Midbrain (tissue), 1 donor: ENCODE data around the gene TCERG1L.
"Not testable (repeated sequence)": the region's sequence is repeated elsewhere in the genome, so short reads cannot be mapped to it uniquely, and the experiment has no call there.

Experiments used
- DNase-seq: peaks from one replicate; lab custom pipeline; 2025; lab: John Stamatoyannopoulos, UW

TCERG1L gene

GRCh38 chr10:131249238-131249954 lies 62.1 kb downstream of the TCERG1L start:
- no peak for DNase-seq

DNA sequence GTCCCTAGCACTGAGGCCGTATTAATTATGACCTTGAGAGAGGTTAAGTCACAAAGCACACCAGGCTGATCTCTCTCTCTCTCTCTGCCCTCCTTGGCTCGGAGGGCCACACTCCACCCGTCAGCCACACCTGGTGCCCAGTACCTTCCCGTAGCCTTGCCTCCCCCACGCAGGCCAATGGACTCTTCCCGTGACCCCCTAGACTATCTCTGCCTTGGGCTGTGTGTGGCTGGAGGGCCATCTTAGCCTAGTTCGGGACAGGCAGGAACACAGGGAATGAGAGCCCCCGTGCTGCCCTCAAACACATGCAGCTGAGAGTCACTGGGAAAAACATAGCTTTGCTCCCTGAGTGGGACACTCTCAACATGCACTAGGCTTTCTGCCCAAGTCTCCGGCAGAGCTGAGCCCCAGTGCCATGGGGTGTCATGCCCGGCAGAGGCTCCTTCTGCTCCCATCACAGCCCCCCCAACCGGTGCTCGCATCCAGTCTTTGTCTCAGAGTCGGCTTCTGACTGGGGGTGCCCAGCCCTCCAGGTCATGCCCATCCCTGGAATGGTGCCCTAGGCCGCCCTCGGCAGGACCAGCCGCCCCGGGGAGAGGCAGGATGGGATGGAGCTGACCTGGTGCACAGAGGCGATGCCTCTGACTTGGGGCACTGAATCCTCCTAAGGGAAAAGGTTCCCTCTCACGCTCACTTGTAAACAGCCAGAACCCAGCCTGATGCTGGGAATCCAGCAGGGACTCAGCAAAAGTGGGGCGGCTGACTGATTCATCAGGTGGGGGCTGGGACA lies 63.0 kb downstream of the TCERG1L start:
- no peak for DNase-seq

DNA sequence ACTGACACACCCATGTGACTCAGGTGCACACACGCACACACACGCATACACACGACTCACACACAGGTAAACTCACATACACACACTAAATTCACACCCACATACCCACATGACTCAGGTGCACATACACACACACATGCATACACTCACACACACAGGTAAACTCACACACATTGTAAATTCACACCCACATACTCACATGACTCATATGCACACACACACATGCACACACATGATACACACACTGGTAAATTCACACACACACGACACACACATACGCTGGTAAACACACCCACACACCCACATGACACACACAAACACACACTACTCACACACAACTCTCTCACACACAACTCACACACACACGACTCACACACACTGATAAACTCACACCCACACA lies 63.6 kb downstream of the TCERG1L start:
- DNase-seq: no peak

DNA sequence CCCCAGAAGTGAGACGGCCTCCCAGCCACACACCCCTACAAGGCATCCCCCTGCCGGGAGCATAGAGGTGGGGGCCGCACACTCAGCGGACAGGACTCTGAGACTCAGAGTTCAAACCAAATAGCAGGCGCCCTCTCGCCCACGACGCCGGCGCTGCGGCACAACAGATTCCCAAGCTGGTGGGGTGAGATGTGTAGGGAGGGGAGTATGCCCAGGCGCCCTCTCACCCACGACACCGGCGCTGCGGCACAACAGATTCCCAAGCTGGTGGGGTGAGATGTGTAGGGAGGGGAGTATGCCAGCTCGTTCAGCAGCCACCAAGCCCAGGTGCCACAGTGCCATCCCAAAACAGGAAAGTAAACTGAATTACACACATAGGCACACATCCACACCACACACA lies 64.7 kb downstream of the TCERG1L start:
- no peak for DNase-seq

DNA sequence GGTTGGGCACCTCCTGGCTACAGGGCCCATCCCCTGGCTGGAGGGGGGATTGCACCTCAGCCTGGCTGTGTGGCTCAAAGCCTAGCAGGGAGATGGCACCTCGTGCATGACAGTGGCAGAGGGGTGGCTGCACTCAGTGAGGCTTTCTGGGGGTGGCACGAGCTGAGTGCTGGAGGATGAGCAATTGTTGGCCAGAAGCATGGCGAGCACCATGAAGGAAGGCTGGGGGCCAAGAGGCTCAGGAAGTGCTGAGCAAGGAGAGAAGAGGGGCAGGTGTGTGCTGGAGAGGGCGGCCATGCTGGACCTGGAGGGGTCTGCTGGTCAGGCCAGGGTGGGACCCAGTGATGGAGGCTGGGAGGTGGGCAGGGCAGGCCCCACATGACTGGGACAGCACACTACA lies 65.4 kb downstream of the TCERG1L start:
- no peak for DNase-seq

DNA sequence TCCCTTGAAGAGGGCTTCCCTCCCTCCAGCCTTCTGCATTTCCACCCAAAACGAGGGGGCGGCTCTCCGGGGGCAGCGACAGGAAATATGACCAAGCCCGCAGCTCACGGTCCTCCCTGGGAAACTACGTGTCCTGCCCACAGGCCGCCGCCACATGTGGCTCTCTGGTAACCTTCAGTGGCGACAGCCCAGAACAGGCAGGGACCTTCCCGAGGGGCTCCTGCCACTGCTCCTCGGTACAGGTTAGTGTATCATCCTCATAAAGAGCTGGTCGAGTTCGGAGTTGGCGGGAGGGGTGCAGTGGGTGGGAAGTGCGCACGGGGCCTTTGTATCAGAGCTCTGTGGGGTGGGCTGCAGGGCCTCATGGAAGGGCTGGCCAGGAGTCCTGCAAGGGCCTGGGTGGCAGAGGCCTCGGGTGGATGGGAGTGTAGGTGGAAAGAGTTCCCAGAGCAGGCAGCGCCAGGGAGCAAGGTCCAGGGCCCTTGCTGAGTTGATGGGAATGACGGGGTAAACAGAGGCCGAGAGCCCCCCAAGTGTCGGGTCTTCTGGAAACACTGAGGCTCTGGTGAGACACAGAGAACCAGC lies 66.0 kb downstream of the TCERG1L start:
- DNase-seq: no peak

DNA sequence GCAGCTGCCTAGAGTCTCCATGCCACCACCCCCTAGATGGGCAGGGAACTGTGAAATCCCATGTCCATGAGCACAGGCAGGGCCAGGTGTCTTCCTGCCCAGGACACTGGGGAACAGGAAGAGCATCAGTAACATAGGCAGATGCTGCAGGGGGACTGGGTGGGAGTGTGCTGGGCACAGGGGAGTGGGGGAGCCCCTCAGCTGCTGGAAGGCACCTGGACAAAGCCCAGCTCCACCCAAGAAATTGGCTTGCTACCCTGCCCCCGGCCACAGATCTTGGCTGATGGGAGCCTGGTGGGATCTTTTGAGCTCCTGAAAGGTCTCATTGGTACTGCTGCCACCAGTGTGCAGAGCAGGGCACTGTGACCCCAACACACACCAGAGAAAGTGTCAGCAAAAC lies 66.7 kb downstream of the TCERG1L start:
- DNase-seq: no peak

- no peak for DNase-seq
Measured at GRCh38 chr10:131243076-131243475, 68.4 kb downstream of the TCERG1L start.

DNA sequence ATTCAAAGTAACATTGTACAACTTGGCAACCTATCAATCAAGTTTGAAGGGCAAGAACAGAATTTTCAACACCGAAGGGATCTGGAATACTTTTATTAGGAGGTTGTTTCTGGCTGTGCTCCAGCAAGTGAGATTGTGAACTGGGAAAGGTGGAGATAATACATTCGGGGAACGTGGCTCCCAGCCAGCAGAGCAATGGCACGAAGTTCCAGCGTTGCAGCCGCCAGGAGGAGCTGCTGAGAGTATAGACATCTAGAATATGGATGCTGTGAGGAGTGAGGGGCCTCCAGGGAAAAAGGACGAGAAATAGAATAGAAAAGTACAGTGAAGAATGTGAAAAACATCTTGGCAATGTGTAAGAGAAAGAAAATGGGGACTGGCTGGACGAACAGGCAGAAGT lies 69.5 kb downstream of the TCERG1L start:
- DNase-seq: no peak

GRCh38 chr10:131240691-131241090 lies 70.8 kb downstream of the TCERG1L start:
- no peak for DNase-seq

- DNase-seq: no peak
Measured at GRCh38 chr10:131239926-131240325, 71.6 kb downstream of the TCERG1L start.

GRCh38 chr10:131239450-131239849 lies 72.1 kb downstream of the TCERG1L start:
- no peak for DNase-seq

DNA sequence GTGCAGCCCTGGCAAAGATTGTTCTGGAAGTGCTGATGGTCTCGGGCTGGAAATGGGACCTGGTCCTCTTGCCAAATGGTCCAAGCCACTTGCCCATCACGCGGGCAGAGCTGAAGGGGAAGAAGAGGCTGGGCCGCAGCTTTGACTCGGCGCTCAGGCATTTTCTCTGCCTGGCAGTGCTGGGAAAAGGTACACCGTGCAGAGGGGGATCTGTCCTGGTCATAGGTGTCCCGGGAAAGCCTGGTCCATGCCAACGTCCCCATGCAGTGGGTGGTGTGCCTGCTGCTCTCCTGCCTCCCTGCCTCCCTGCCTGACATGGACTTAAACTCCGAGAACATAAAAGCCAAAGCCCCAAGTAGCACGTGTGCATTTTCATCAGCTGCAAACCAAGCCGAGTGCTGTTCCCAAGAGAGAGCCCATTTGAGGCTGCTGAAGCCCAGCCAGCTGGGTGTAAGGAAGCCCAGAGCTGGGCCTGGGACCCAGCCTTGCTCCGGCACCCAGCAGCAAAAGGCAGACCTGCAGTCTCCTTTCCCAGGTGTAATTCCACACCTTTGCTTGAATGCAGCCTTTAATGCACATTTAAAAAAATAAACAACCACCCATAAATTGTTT lies 72.7 kb downstream of the TCERG1L start:
- no peak for DNase-seq

- no peak for DNase-seq
Measured at GRCh38 chr10:131237991-131238651, 73.4 kb downstream of the TCERG1L start.

GRCh38 chr10:131234606-131235005 lies 76.9 kb downstream of the TCERG1L start:
- DNase-seq: not testable (repeated sequence)

DNA sequence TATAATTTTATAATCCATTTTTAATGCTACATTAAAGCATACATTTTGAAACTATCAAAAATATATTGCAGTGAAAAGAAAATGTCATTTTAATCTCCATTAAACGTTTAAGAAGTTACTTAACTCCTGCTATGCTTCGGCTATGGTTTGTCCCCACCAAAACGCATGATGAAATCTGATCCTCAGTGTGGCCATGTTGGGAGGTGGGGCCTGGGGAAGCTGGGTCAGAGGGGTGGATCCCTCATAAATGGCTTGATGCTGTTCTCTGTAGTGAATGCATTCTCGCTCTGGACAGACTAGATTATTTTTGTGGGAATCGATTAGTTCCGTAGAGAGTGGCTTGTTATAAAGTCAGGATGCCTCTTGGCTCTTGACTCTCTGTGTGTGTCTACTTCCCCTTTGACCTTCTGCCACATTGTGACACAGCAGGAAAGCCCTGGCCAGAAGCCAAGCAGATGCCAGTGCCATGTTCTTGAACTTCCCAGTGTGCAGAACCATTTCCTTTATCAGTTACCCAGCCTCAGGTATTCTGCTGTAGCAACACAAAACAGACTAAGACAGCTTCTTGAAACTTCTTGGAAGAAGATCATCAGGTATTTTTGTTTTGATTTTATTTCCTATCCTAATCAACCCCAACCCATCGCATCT lies 77.8 kb downstream of the TCERG1L start:
- no peak for DNase-seq

DNA sequence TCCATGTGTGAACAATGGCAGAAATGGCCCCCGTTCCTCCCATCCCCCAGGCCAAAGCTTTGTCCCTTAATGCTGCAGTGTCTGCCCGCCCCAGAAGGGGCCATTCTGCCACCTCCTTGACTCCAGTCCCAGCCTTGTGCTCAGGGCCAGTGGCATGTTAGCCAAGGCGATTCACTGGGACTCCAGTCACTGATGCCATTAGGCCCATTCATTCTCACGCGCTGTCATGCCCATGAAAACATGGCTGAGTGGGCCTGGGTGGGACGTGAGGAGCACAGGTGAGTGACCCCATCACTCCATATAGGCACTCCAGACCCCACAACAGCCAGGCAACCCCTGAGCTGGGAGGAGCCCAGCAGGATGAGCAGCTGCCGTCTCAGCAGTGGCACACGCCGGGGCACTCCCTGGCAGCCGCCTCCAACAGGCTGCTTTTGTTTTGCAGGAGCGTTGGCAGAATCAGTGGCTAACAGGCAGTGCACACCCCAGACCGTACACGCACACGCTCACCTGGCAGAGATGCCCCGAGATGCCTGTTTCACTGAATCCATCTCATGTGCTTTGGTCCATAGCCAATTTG lies 79.5 kb downstream of the TCERG1L start:
- DNase-seq: no peak

DNA sequence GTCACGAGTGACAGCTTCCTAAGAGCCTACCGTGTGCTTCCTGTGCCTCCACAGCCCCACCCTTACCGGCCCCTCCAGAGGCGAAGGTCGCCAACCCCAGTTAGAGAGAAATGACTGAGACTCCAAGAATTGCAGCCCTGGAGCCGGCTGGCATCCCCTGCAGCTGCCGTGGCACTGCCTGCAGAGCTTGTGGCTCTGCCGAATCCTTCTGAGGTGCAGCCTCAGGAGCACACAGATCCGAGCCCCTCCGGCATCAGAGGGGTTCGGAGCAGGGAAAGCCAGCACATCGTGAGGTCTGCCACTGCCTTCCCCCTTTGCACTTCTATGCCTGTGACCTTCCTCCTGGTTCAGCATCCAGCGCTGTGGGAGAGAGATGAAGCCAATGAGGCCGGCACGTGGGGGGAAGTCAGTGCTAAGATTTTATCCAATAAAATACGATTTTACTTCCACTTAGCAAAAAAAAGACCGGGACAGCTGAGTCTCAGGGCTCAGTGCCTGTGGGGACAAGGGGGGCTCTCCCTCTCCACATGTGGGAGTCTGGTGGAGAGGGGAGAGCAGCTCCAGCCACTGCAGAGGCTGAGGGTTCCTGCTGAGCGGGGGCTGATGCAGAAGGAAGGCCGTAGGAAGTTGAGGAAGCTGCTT lies 80.1 kb downstream of the TCERG1L start:
- DNase-seq: no peak

DNA sequence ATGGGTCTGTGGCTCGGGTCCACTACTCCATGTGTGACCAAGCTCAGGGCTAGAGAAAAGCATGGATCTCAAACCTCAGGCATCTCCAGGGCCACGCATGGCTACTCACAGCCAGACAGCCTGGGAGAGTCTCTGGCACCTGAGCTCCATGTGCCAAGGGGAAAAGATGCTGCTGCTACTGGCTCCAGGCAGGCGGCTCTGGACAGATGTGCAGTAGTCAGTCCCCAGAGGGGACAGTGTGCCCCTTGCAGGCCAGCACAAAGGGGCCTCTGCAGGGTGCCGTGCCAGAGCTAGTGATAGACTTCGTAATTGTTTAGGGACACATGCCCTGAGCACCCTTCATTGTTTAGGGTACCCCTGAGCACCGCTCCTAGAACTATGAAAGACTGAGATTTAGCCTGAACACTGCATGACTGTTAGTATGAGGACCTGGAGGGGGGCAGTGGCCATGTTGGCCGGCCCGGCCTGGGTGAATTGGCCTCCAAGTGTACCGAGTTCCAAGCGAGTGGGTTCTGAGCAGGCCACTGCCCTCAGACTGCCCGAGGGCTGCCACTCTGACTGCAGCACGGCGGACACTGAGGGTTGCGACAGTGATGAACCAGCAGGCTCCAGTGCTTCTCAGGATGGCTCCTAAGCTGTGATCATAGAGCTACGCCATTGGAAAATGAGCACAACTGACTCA lies 80.7 kb downstream of the TCERG1L start:
- DNase-seq: no peak

DNA sequence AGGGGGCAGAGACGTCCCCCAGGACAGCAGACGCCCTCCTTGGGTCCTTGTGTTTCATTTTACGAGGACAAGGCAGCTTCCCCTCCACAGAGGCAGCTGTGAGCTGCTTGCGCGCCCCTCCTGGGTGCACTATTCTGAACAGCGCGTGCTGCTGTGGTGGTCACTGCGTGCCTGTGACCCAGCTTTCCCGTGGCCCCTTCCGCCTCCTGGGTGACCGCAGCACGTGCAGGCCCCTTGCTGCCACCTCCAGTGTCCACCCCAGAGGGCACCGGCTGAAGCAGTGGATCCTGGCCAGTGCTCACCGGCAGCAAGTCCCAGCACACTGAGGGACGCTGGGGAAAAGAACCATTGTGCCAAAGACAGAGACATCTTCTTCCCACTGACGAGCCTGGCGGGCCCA lies 81.4 kb downstream of the TCERG1L start:
- DNase-seq: no peak
